IPS-NIHi7 (cell line): ENCODE results near the gene WASF3.

Experiments
- DNase-seq: peaks from one replicate; pipeline ENCODE4 v3.0.0; 2012; ENCODE audit warnings: mixed read lengths; ENCODE audit errors: extremely low spot score

Gene WASF3

DNA sequence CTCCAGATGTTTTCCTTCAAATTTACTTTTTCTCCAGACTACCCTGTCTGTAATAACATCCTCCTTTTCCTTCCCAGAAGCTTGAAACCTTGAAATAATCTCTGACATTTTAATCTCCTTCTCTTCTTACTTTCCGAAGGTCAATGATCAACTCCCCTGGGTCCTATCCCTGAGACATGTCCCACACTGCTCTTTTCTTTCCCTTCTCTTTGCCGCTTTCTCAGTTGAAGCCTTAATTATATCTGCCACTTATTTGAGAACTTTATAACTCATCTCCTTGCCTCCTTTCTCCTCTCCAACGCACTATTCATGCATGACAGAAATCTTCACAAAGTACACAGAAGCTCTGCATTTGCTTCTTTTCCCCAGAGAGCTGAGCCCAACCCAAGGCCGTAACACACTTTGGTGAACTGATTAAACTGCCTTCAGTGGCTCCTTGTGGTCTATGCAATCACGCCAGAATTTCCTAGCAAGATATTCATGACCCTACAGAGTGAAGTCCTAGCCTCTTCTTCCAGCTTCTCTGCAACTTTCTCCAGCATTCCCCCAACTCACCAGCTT lies 9.2 kb upstream of the WASF3 start:
- DNase-seq, result no peak

GRCh38 chr13:26549713-26550112 lies 7.8 kb upstream of the WASF3 start:
- DNase-seq, result no peak

DNA sequence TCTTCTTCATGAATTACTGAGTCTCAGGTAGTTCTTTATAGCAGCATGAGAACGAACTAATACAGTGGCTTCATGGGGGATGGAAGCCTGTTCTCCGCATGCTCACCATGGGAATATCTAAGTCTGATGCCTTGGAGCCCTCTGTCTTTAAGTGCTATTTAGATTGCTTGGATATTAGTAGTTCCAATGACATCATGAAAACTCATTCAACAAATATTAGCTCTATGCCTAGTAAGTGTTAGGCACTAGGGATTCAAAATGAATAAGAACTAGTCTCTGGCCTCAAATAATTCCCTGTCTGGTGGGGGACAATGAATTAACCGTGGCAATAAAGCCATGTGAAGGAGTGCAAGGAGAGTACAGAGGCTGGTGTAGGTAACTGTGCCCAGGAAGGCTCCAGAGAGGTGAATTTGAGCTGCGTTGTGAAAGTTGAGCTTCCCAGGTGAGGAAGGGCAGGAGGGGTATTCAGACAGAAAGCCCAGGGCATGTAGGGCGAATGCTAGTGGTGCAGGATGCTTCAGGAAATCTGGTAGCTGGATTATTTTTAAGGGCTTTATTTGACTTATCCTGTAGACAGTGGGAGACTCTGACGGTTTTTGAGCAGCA lies 6.1 kb upstream of the WASF3 start:
- DNase-seq, result no peak

DNA sequence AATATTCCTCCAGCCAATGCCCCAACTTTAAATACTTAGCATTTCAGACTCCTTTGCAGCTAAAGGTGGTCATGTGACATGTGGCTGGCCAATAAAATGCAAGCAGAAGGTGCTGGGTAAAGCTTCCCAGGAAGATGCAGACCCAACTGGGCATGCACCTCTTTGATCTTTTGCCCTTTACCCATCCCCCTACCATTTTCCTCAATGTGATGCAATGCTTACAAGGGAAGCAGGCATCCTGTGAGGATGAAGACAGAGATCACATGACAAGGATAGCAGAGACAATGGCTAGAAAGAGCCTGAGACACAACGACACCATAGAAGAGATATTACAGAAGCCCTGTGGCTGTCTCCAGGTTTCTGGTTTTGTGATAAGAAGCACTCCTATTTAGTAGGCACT lies 2.1 kb upstream of the WASF3 start:
- DNase-seq, result no peak

DNA sequence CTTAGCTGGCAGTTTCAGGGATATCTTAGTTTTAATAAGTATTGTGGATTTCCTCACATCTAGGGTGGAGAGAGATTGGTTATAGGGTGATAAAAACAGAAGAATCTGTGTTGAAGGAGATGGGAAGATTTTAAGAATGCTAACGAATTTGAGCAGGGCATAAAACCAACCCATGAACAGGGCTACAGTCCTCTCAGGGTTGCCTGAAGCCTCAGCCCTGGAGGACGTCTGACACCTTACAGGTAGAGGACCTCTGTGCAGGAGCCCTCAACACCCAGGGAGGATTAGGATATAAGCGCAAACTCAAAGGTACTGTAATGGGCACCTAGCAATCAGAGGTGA lies 461 bp upstream of the WASF3 start:
- DNase-seq, result no peak

DNA sequence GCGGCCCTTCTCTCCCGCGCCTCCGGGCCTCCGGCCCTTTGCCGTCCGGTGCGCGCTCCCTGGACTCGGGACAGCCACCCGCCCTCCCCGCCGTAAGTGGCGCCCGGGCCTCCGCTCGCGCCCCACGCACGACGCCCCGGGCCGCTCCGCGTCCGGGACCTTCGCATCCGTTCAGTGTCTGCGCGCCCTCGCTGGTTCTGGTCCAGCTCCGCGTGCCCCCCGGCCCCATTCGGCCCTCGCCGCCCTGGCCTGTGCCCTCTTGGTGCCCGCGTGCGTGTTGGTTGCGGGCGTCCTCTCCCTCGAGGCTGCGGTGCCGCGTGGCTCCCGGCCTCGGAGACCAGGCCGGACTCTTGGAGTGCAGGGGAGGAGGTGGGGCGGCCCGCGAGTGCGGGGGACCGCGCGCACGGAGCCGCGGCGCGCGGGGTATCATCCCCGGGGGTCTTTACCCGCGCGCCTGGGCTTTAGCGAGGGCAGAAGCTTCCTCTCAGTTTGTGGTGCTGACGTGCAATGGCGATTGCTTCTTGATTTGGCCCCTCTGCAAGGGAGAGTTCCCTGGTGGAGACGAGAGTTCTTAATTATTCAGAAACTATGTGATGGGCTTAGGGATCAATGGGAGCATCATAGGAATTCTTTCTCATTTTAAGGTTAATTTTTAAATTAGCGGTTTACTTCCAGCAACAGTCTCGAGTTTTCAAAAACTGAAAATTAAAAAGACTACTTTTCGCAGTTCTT lies 757 bp downstream of the WASF3 start:
- DNase-seq, result peak; percentile 22

DNA sequence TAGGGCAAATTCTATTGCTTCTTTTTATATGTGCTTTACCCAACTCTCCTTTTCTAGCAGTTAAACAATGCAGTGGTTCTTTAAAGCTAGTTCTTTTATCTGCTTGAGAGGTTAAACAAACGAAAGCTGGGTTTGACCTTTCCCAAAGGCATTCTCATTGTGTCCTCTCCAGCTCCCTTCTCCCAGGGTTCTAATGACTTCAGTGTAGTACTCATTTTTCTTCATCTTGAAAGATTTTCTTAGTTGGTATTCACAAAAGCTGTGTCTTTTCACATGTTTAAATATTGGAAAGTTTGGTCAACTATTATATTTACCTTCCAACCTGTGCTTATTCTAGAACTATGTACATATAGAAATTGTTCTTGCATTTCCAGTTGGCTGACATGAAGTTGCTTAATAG lies 1.5 kb downstream of the WASF3 start:
- no peak for DNase-seq

- no peak for DNase-seq
These were observed 3.0 kb downstream of the WASF3 start for GRCh38 chr13:26560456-26560855.

DNA sequence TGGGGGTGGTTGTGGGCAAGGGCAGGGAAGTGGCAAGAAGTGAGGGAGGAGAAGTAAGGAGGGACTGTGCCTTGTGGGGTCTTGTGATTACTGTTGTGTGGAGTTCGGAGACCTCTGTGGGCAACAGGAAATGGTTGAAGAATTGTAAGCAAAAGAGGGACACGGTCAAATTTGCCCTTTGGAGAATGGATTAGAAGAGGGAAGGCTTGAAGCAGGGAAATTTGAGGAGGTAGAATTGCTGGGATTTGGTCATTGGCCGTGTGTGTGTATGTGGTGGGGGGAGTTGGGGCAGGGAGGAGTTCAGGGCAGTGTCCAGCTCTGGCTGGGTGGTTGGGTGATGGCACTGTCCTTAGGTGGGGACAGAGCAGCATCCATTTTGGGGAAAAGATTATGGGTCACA lies 3.6 kb downstream of the WASF3 start:
- no peak for DNase-seq

DNA sequence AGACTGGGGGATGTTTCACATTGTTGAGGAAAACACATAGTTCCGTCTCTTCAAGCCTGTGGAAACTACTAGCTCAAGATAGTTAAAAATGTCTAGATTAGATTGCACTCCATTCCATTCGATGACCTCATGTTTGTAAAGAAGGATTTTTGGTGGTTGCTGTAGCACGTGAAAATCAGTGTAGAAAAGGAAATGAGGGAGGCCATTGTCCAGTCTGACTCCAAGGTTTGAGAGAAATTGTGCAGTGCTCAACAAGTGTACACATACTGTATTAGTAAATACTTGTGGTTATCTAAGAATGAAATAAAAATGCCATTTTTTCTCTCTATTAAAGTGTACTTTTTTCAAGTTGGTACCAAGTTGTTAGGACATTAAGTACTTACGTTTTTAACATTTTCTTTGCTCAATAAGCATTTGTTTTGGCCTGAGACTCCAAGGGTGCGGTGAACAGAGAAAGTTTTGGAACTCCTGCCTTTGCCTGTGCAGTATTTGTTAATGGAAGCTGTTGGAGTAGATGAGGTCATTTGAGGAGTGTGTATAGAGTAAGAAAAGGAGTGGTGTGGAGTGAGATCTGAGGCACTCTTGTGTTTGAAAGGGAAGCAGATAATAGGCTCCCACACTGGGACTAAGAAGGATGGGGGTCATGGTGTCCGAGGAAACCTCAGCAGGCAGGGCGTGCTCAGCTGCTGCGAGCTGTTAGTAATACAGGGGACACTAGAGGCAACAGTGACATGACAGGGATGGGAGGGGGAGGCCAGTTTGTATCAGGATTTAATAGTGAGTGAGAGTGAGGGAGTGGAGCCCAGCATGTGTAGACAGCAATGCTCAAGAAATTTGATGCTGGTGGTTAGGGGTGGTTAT lies 4.4 kb downstream of the WASF3 start:
- no peak for DNase-seq

GRCh38 chr13:26562512-26562890 lies 5.0 kb downstream of the WASF3 start:
- DNase-seq, result no peak

DNA sequence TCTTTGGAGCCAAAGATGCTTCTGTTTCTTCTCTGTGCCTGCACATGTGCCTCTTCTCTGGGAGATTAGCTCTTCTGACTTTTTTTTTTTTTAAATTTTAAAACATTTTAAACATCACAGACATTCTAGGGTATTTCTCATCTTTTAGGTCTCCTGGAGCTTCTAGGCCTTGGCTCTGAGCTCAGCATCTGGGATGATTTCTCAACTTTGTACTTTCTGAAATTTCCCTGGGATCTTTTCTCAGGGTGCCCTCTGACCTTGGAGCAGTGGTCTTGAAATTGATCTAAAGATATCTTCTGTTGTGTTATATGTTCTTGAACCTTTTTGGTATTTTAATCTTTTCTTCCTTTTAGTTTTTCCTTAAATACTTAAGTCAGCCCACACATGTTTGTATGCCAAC lies 6.2 kb downstream of the WASF3 start:
- DNase-seq, result no peak

DNA sequence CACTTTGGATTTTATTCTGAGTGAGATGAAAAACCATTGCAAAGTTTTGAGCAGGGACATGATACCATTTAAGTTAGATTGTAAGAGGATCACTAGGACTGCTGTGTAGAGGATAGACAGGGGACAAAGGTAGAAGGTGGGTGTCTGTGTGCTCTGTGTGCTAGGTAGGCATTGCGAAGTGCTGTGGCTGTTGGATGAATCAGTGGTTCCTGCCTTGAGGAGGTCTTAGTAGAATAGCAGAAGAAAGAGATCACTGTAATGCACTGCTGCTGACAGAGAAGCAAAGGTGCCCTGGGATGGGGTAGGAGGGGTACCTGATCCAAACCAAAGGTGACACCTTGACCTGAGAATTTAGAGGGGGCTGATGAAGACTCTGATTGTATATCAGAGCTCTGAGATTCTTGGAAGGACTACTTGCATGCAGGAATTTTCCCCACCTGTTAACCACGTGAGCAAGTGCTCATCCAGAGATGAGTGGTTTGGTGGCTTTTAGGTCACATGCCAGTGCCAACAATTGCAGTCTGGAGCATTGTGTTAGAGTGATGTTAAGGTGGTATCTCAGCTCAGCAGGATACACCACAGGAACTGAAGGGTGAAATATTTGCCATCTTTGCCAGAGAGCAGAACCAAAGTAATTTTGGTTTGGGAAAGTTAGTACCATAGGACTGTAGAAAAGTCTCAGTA lies 10.8 kb downstream of the WASF3 start:
- no peak for DNase-seq

DNA sequence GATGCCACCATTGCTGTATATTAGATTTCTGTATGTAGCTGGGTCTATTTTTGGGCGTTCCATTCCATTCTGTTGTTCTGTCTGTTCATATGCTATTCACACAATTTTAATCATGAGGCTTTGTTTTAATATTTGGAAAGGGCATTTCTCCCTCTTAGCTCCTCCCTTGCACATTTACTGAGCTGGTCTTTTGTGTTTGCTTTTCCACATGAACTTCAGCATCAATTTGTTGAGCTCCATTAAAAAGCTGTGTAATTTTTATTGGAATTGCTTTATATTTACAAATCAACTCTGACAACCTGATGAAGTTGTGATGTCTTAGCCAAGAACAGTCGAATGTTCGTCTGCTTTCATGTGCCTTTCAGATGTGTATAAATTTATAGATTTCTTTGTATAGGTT lies 14.0 kb downstream of the WASF3 start:
- no peak for DNase-seq

DNA sequence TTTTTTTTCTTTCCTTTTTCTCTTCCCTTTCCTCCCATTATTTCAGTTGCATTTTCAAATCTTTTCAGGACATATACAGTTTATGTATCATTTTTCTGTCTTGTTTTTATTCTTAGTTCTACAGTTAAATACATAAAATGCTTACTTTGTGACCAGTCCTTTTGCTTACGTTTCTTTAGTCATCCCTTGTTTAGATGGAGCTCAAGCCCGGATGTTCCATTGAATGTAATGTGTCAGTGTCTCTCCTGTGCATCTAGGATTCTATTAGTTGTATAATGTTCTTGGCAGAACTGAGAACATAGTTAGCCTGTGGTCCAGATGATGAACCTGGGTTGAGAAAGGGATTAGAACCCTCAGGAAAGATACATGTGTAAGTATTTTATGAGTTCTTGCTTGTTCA lies 17.8 kb downstream of the WASF3 start:
- DNase-seq, result no peak

GRCh38 chr13:26579580-26579979 lies 22.1 kb downstream of the WASF3 start:
- DNase-seq, result no peak

- no peak for DNase-seq
These were observed 26.2 kb downstream of the WASF3 start for GRCh38 chr13:26583662-26584061.

GRCh38 chr13:26584713-26585112 lies 27.2 kb downstream of the WASF3 start:
- no peak for DNase-seq

DNA sequence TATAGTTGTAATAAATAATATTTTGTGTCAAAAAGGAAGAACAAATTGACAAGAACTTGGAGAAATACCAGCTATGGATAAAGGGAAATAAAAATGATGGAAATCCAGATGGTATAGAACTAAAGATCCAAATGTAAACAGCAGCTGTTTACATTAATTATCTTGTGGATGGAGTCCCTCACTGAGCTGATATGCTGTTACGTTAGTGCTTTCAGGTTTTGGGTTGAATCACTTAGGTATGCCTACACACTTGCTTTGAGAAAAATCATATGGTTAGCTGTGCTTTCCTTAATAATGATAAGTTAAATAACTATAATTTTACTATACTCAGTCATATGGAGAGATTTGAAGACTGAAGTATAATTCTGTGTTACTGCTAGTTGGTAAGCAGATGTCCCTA lies 27.7 kb downstream of the WASF3 start:
- no peak for DNase-seq

GRCh38 chr13:26587251-26587650 lies 29.8 kb downstream of the WASF3 start:
- no peak for DNase-seq

- no peak for DNase-seq
These were observed 31.7 kb downstream of the WASF3 start for GRCh38 chr13:26589226-26589625.

DNA sequence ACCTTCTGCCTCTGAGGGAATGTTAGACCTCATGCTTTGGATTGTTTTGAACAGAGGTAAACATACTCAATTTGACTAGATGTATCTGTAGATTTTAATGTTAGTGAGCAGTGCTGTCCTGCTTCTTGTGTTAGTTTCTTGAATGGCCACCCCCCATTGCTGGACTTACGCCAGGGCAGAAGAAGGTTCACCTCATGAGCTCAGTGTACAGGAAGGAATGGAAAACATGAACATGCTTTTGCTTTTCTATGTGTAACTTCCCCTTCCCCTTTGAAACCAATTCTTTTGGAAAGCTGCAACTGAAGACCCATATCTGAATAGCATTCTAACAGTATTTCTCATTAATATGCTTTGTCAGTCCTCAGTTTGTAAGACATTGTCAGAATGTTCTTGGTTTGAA lies 32.3 kb downstream of the WASF3 start:
- DNase-seq, result no peak
